HG03280 (cell line): Measurements from ENCODE around the gene BCOR.

Source experiments
- ATAC-seq: cut with Tn5 transposase; IDR thresholded peaks from one replicate; pipeline ENCODE4 v1.9.1; 2021; ENCODE audit warnings: mild to moderate bottlenecking, moderate library complexity; ENCODE audit not compliant: unreplicated experiment

Gene BCOR

DNA sequence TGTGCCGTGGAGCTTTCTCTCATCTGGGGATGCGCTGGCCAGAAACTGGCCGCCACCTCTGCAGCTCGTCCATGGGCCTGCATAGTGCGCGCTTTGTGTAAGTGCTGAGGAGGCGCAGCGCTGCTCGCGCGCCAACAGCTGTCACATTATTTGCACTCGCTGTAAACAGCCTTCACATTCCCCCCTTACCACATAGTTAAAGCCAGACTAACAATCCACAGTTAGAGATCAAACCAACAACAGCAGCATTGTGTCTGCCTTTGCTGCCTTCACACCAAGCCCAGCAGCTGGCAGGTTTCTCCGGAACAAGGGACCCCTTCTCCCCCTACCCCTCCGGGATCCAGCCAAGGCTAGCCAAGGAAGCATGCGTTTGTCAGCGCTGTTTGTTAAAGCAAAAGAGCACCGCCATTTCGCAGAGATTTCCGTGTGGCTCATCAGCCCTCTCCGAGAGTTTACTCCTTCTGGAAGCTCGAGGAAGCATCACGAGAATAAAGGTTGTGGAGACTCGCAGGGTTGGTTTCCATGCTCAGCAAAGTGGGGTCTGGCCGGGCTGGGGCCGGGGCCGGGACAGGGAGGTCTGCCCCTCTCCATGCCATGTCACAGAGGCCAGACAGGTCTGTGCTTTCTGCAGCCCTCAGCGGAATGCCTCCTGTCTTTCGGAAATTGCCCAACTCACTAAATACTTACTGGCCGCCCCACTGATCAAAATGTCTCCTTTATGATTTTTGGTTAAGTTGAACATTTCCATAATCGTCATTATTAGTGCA lies 11.0 kb downstream of the BCOR start:
- ATAC-seq, result no peak

DNA sequence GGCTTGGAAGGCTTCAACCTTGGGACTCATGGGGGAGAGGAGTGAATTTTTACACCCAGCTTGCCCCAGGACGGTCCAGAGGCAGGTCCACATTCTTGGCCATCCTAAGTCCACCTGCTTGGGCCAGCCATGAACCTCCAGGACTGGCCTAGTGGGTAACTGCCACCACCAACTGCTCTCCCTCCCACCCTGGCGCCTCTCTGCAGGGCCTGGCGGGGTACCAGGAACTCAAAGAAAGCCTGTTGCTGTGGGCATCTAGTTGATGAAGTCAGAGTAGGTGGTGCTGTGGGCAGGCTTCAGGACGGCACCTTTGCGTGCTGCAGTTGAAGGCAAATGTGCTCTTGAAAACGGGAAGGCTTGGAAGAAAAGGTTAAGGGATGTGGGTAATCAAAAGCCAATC lies 12.0 kb downstream of the BCOR start:
- ATAC-seq, result no peak

DNA sequence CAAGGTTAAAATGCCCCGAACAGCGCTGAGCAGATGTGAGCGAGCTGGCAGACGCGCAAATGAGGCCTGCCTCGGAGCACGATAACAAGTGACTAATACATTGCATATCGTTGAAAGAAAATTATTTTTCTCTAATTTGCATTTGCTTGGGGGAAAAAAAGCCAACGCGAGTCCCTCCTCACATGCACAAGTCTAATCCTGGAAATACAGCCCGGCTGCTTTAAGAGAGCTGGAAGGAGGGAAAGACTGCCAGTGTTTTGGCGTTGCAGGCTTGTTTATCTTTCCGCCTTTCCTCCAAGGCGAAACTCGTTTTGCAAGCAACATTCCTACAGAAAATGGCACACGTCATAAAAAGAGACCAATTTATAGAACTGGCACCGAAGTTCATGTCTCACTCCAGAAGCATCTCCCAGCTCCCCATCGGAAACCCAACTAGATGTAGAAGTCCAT lies 12.6 kb downstream of the BCOR start:
- no peak for ATAC-seq

DNA sequence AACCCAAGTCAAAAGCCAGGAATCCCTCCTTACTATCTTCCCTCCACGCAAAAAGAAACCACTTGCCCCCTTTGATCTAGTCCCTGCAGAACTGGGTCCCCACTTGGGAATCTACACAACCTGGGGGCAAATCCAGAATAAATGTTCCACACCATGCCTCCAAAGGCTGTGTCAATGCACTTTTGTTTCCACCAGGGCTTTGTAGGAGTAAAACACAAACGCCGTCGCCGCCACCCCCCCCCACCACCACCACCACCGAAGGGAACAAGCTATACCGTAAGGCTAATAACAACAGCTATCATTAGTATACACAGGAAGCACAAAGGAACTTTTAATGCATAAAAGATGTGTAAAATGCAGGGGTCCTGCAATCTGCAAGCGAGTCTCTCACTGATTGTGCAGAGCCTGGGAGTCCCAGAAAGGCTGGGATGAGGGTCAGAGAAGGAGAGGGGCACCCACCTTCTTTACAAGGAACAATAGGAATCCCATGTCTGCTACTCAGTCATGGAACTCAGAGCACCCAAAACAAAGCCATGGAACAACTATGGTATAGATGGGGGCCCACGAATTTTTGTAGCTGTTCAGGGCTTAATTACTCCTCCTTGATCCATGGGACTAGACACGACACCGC lies 13.2 kb downstream of the BCOR start:
- ATAC-seq, result no peak

DNA sequence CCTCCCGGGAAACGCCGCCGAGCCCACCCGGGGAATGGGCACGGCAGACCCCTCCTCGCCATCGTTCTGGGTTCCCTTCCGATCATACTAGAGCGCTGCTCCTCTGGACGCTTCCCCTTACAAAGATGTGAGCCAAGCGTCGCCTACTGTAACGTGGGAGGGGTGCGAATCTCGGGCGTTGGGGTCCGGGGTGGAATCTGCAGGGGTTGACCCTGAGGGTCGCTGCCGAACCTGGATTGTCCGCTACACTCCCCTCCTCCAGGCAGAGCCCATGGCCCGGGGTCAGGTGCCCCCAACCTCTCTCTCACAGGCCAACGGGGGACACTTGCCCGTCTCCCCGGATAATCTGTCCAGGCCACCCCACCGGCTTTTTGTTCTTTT lies 13.8 kb downstream of the BCOR start:
- no peak for ATAC-seq

DNA sequence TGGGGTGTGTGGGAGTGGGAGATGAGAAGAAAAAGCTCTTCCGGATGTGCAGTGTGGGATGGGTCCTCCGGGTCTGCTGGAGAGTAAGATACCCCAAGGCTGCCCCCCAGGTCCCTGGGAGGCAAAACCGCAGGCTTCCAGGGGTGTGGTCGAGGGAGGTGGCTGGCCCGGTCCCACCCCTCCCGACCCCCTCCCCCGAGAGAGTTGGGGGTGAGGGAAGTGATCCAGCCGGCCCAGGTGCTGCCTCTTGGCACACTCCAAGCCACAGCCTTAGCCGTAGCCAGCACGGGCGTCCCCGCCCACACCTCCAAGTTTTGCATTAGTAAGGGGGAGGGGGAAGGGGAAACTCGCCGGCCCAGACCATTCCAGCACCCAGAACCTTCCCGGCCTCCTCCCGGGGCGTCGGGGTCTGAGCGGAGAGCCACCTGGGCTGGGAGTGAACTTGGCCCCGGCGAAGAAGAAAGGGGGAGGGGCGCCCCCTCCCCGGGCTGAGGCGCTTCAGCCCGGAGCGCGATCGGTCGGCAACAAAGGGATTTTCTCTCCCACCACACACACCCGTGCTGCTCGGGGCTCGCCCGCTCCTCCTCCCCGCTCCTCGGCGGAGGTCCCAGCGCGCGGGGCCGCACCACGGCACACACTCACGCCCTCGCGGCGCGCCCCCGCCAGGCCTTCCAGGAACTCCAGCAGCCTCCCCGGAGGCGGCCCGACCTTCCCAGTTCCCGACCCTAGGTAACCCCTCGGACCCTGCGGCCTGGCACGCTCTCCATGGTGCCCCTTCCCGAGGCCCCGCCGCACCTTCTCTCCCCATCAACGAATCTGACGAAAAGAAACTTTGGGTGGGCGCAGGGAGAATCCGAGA lies 14.4 kb downstream of the BCOR start:
- no peak for ATAC-seq

DNA sequence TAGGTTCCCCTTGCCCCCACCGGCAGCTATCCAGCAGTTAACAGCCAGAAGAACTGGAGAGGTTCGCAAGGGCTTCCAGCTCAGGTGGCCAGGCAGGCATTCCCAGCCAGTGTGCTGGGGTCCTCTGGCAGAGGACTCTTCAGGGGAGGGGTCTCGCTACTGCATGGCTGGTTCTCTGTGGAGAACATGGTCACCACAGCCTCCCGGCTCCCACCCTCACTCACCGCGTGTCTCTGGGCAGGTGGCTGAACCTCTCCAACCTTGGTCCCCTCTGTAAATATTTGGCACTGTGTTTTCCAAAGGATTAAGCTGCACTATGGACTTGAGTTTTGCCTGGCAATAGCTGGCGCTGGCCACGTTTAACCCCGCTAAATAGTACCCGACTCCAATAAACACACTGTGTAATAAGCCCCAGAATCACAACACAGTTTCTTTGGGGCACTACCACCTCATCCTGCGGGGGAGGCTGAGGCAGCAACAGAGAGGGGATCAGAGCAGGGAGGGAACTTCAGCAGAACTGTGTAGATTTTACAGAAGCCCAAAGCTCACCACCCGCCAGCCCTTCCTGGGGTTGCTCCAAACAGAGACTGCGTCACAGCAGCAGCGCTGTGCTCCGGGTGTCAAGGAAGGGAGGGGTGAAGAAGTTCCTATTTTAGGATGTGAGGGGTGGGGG lies 15.2 kb downstream of the BCOR start:
- no peak for ATAC-seq

DNA sequence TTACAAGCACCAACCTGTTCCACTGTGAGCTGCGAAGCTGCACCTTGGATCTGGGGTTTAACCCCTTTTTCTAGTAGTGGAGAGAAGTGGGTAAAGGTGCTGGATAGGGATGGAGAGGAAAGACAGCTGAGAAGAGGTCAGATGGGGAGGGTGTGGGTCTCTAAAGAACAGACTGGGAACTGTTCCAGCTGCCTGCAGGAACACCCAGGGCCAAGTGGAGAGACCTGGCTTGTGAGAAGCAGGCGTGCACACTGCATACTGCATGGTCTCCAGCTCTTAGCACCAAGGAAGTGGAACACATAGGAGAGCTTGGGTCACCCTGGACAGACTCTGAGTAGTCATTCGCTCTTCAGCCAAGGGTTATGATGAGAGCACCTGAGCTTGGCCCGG lies 16.1 kb downstream of the BCOR start:
- ATAC-seq, result no peak

DNA sequence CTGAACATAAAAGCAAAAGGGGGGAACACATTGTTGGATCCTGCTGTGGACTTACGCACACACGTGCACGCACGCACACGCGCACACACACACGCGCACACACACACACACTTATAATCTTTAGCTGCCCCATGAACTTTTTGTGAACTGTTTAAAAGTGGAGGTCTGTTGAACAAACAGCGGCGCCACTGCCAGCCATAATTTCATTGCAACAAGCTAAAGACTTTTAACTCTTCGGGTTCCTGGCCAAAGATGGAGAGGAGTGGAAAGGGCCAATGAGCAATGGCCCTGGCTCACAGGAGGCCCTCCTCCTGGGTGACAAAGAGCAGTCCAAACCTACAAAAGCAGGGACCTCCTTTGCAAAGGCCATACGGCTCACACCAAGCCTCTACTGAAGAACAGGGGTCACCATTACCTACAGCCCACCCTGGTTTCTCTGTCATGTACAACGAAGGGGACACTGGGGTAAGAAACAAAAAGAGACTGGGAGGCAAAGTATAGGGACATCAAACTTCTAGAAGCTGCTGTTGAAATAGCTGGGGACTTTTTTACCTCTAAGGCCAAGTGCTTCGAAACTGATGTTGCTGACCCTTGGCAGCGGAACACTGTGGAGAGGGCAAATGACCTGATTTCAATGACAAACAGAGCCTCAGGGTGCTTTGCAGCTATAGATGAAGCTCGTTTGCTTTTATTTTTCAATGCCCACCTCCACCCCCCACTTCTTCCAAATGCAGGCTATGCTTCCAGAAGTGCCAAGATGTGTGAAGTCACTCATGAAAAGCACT lies 16.7 kb downstream of the BCOR start:
- ATAC-seq, result no peak

DNA sequence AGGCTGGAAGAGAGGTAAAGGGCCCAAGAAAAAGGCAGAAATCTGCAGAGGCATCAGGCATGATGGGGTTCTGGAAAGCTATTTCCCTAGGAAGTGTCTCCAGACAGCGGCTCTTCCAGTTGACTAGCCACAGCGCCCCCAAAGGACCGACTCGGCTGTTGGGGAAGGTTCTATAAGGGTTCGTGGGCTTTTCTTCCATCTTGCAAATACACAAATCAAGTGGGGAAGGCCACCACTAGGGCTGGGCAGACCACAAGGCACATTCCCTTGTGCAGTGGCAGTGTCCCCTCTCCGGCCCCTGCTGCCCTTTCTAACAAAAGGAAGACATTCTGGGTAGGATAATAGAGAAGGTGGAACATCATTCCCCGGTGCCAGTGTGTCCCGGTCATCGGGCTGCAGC lies 18.2 kb downstream of the BCOR start:
- ATAC-seq, result no peak

DNA sequence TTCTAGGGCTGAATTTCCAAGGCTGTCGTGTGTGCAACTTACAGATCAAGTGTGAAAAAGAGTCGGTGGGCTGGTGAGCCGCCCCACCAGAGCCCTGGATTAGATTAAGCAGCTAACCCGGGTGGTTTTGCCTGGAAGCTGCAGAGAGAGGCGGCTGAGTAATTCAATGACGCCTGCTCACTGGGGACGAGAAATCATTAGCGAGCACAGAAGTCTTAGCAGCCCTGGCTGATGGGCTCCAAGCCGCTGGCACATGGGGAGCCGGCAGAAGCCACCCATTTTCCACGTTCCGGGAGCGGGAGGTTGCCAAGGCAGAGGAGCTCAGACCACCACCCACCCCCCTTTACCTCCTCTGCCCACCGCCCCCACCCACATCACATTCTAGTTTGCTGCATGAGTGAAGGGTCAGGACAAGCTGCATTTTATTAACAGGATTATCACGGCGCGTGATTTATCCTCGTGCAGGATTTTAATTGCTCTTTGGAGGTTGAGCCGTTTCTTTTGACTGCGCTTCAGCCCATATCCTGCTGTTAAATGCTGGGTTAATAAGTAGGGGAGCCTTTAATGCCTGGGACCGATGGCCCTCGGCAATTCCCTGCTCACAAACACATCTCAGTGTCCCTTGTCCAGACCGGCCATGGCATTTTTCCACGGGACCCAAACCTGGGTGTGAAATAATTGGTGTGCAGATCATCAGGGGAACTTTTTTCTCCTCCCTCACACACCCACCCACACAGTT lies 19.1 kb downstream of the BCOR start:
- no peak for ATAC-seq

DNA sequence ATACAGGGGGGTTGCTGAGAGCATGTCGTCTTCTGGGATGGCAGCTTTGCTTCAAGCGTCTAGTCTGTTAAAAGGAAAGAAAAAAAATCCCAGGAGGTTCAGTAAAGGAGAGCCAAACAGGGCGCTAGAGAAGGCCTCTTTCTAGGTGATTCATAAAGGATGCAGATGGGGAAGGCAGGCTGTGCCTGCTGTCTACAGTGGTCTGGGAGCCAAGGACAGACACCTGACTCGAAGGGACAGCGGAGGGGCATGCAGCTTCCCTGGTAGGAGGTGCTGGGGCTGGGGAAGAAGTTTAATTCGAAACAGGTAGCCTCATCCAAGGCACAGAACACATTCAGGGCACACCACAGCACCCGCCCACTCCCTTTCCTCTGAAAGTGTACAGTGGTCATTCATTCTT lies 19.9 kb downstream of the BCOR start:
- no peak for ATAC-seq

DNA sequence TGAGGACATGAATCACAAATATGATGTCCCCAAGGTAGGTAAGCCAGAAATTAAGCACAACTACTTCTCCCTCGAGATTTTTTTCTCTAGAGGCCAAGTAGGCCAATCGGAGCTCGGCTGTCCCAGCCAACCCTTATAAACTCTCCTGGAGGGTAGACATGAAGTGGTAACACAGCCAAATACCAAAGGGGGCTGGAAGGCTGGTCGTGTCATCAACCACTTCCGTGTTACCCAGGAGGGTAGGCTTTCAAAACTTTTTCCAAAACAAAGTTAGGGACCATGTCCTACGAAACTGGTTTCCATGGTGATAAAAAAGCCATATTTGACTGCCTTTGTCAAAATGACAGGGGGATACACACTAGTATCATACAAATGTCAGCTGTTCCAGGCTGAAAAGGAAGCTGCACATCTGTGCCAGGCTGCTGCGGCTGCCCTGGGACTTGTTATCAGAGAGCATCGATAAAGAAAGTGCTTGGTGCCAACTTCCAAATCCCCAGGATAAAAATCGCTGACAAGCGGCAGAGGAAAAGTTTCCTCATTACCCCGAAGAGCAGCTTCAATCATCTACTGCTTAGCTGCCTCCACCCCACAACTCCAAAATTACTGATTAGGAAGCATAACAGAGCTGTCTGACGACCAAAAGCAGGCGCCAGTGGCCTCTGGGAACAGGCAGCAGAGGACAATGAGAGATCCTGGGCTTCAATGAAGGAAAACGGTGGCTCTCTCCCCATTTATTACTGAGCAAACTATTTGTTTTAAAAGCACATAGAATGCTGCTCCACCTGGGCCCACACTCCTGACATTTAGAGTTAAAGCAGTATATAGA lies 20.8 kb downstream of the BCOR start:
- ATAC-seq, result no peak

DNA sequence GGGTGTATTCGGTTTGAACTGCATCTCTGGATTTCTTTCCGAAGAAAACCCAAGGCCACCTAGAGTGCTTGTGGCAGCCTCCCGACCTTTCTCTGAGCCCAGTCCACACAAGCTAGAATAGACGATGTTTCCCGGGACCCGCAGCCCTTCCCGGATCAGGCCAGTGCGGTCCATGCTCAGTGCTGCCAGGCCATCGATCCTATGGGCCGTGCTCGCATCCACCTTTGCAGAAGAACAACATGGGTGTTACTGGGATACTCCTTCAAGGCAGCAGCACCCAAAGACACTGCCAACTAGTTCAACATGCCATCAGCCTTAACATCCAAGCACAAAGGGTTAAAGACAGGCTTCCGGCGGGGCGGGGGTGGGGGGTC lies 22.8 kb downstream of the BCOR start:
- no peak for ATAC-seq

DNA sequence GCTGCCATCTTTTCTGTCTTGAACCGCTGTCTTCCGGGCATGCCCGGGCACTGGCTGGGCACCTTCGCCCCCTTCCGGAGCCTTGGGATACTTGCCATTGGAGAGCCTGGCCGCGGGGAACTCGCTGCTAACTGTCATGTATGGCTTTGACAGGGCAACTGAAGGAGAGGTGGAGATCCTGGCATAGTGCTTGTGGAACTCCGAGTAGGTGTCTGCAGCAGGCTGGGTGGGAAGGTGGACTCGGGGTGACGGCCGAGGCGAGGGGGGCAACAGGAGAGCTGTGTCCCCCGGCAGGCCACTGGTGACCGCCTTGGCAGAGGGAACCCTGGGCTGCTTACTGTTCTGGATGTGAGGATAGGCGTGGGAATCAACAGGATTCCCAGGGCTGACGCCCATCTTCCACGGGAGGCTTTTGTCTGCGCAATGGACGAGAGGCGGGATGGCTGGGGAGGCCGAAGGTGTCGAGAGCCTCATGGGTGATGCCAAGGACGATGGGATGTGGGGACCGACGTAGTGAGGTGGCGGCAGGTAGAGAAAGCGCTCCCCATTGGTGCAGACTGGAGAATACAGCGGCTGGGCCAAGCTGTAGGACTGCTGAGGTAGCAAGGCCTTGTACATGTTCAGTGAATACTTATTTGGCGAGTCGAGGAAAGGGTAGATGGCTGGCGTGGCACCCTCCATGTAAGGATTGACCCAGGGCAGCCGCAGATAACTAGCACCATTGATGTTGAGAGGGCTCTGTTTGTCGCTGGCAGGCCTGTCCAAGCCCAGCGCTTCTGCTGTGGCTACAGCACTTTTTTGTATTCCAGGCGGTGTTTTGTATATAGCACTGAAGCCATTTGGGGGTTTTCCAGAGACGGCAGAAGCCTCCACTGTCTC lies 23.4 kb downstream of the BCOR start:
- no peak for ATAC-seq

DNA sequence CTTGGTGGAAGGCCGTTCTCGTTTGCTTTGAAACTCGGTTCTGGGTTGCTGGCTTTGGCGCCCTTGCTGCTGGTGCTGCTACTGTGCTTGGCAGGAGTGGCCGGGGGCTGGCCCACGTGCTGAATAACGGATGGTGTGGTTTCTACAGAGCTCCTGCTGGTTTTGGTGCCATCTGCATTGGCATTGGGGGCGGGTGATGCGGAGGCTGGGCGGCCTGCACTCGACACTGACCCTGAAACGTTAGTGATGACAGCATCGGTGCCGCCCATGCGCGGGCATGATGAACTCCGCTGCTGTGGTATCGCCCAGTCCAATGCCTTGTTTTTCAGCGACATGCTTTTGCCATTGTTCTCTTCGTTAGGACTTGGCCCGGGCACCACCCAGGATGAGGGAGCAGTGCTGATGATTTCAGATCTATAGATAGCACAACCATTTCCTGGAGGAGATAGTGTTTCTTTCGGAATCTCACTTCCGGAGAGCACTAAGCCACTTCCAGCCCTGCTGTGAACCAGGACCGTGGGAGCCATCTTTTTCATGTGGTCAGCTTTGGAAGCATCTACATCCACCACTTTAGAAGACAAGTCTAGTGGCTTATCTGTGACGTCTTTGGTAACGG lies 24.2 kb downstream of the BCOR start:
- ATAC-seq, result no peak

DNA sequence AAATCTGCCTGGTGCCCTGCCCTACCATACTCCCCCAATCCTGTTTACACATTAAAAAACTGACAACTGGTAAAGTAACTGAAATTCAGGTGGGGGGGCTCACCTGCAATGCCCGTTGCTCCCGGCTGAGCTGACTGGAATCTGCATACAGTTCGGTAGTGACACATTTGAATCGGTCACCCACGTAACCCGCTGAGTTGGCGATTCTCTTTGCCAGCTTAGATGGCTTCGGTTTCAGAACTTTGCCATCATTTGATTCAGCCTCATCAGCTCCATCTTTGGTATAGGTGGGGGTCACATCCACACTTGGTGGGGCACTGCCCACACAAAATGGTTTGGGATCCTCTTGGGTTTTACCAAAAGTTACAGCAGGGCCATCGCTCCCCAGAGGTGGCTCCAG lies 25.5 kb downstream of the BCOR start:
- no peak for ATAC-seq

DNA sequence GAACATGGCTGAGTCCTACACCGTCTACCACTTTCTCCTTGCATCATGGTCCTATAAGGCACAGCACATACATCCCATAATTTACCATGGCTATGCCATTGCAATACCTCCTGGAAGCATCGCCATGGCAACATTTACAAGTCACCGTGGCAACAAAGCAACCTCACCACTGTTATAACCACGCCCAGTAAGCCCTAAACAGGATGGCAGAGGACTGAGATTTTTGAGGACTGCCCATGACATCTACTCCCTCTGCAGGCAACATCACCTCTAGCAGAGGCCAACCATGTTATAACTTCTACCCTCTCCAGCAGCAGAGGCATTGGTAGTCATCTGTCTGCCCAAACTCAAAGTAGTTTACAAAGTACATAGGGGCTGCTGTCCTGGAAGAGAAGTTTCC lies 29.7 kb downstream of the BCOR start:
- no peak for ATAC-seq
